Lung (tissue), 12 donors: ENCODE measurements around the gene COPG2. TPM values are rescaled to one million over a fixed set of nuclear protein-coding genes. Genes with fewer than 3 reads are reported as not detected.
"Not testable (repeated sequence)": the region's sequence is repeated elsewhere in the genome, so short reads cannot be mapped to it uniquely, and the experiment has no call there.

Experiments
- ATAC-seq: fragments of 200-7000 bp; cut with Tn5 transposase; one replicate; pipeline ENCODE4 v1.9.1; 2020; ENCODE audit warnings: moderate number of reproducible peaks; ENCODE audit not compliant: insufficient read depth, low FRiP score
- DNase-seq, 3 donors: peaks; one replicate each; pipeline ENCODE4 v3.0.0-alpha.2; 2013 to 2017
- H3K27ac ChIP-seq, 2 donors: one replicate each; pipeline ENCODE4 v1.5.1; 2013; ENCODE audit warnings: mild to moderate bottlenecking in 2 of 2, moderate library complexity in 2 of 2, control low read depth in 1 of 2, inconsistent platforms in 1 of 2, low read depth in 1 of 2, low read length in 1 of 2
- H3K27me3 ChIP-seq, 3 donors: one replicate each; pipeline ENCODE4 v1.5.1; 2013; ENCODE audit warnings: low read length in 2 of 3; ENCODE audit not compliant: control insufficient read depth in 3 of 3, insufficient read depth in 3 of 3
- H3K36me3 ChIP-seq, 4 donors: one replicate each; pipeline ENCODE4 v1.5.1; 2013; ENCODE audit warnings: low read length in 4 of 4, mild to moderate bottlenecking in 1 of 4, moderate library complexity in 1 of 4; ENCODE audit not compliant: control insufficient read depth in 4 of 4, insufficient read depth in 4 of 4
- H3K4me1 ChIP-seq, 5 donors: one replicate each; pipeline ENCODE4 v1.5.1; 2013; ENCODE audit warnings: low read length in 5 of 5, mild to moderate bottlenecking in 2 of 5, moderate library complexity in 1 of 5; ENCODE audit not compliant: control insufficient read depth in 5 of 5, insufficient read depth in 5 of 5
- H3K4me3 ChIP-seq: one replicate; pipeline ENCODE4 v1.5.1; 2013; ENCODE audit warnings: mild to moderate bottlenecking, control low read depth, moderate library complexity
- H3K9ac ChIP-seq, 2 donors: one replicate each; pipeline ENCODE4 v1.5.1; 2013; ENCODE audit warnings: low read length in 2 of 2, control low read depth in 1 of 2; ENCODE audit not compliant: insufficient read depth in 1 of 2
- H3K9me3 ChIP-seq, 4 donors: one replicate each; pipeline ENCODE4 v1.5.1; 2013; ENCODE audit warnings: low read length in 3 of 4, mild to moderate bottlenecking in 1 of 4, moderate library complexity in 1 of 4; ENCODE audit not compliant: control insufficient read depth in 4 of 4, insufficient read depth in 3 of 4
- WGBS, 2 donors: extraction: QIAGEN DNeasy Blood & Tissue Kit; methylation state at CpG; one replicate each; pipeline ENCODE4 v1.1.7; 2013; 5-methylcytosine and 5-hydroxymethylcytosine counted together
- polyA plus RNA-seq, 2 donors: library from polyadenylated mRNA; stranded (reverse); fragments of 200-250 nt; gene quantifications; one replicate each; pipeline ENCODE4 v1.2.1, GENCODE V29; 2013
- total RNA-seq, 2 donors: library from RNA; depleted of rRNA in 1 of 2; stranded (reverse); fragments of >200 nt in 1 of 2; gene quantifications; one replicate each; pipeline ENCODE4 v1.2.1, GENCODE V29; 2014 to 2021
- TF ChIP-seq, protein P1 (sequence below): IDR thresholded peaks from 2 replicates; pipeline ENCODE4 v1.5.1; 2012; ENCODE audit warnings: mild to moderate bottlenecking; ENCODE audit errors: control extremely low read depth, extremely low read depth
- donor health status: control.
- donor health status: control.
- donor health status: Bipolar disorder and iron deficiency.
- donor health status: healthy.
- donor health status: DM: yes; HTN: yes; CAD: no.

Gene COPG2
- total and polyA plus RNA-seq, 4 donors, result 8.9 to 29.3 (median 16.8) TPM

GRCh38 chr7:130570144-130570543 is 98.4 kb downstream of the COPG2 start:
- not testable (repeated sequence) for H3K27me3 ChIP-seq, H3K27ac ChIP-seq, H3K4me1 ChIP-seq, H3K9me3 ChIP-seq, H3K36me3 ChIP-seq, H3K4me3 ChIP-seq, DNase-seq, ATAC-seq, H3K9ac ChIP-seq

- Histone ChIP-seq H3K27me3 (no peaks in the 10 kb centered on the region), H3K36me3 (peaks cover 0 to 7% (median 0%) of the 10 kb centered on the region in 4 donors), H3K27ac (peak overlapping the region; percentile 55 to 92), H3K9me3 (peaks cover 0 to 9% (median under 1%) of the 10 kb centered on the region in 4 donors), H3K4me3 (no peak overlapping the region), H3K9ac (no peak overlapping the region), H3K4me1 (no peaks in the 10 kb centered on the region)
- DNase-seq (no peak), ATAC-seq (no peak)
- TF ChIP-seq, protein P1, sequence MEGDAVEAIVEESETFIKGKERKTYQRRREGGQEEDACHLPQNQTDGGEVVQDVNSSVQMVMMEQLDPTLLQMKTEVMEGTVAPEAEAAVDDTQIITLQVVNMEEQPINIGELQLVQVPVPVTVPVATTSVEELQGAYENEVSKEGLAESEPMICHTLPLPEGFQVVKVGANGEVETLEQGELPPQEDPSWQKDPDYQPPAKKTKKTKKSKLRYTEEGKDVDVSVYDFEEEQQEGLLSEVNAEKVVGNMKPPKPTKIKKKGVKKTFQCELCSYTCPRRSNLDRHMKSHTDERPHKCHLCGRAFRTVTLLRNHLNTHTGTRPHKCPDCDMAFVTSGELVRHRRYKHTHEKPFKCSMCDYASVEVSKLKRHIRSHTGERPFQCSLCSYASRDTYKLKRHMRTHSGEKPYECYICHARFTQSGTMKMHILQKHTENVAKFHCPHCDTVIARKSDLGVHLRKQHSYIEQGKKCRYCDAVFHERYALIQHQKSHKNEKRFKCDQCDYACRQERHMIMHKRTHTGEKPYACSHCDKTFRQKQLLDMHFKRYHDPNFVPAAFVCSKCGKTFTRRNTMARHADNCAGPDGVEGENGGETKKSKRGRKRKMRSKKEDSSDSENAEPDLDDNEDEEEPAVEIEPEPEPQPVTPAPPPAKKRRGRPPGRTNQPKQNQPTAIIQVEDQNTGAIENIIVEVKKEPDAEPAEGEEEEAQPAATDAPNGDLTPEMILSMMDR, result no peak
- WGBS, 2 donors, result 92 to 95% methylated on average over 2 of the region's 2 CpGs
Measured at GRCh38 chr7:130566898-130567280, 101.7 kb downstream of the COPG2 start.

- Histone ChIP-seq H3K9ac (no peak overlapping the region), H3K36me3 (peaks cover 0 to 7% (median 0%) of the 10 kb centered on the region in 4 donors), H3K9me3 (peaks cover 0 to 9% (median 2%) of the 10 kb centered on the region in 4 donors), H3K27ac (peak overlapping the region in 1 of 2 donors; percentile 92), H3K27me3 (no peaks in the 10 kb centered on the region), H3K4me3 (no peak overlapping the region), H3K4me1 (no peaks in the 10 kb centered on the region)
- no peak for ATAC-seq
- TF ChIP-seq, protein P1, result no peak
- peak; percentile 81 to 93 (median 90) for DNase-seq
- 69 to 84% methylated on average over 9 of the region's 9 CpGs for WGBS, 2 donors
Measured at GRCh38 chr7:130566168-130566897, 102.2 kb downstream of the COPG2 start.

DNA sequence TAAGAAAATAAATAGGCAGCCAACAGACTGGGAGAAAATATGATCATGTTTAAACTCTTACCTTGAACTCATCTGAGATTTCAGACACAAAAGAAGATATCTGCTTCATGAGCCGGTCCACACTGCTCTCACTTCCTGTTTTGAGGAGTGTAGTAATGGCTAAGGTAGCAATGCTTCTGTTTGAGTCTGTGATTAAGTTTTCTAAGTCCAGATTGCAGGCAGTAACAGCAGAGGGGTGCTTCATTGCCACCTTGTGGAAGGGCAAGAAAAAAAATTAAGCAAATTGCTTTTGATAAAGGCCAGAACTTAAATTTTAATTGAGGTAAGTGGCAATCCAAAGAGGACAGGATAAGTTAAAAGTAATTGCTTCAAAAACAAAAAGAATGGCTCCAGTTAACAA is 107.6 kb downstream of the COPG2 start:
- H3K27ac ChIP-seq, result no peak overlapping the region
- TF ChIP-seq, protein P1, result no peak
- WGBS, 2 donors, result 39 to 44% methylated on average over 1 of the region's 1 CpG
- ATAC-seq, result no peak
- no peaks in the 10 kb centered on the region for H3K4me1 ChIP-seq
- no peak overlapping the region for H3K4me3 ChIP-seq
- DNase-seq, result no peak
- no peaks in the 10 kb centered on the region for H3K27me3 ChIP-seq
- H3K9me3 ChIP-seq, result peaks cover 0 to 5% (median under 1%) of the 10 kb centered on the region in 4 donors
- no peak overlapping the region for H3K9ac ChIP-seq
- H3K36me3 ChIP-seq, result peaks cover 0 to 15% (median 6%) of the 10 kb centered on the region in 4 donors
